HG03378 (cell line): Measurements from ENCODE around the gene PYGO2.
"Not testable (repeated sequence)": the region's sequence is repeated elsewhere in the genome, so short reads cannot be mapped to it uniquely, and the experiment has no call there.

ENCODE experiments used
- ATAC-seq: cut with Tn5 transposase; IDR thresholded peaks from one replicate; pipeline ENCODE4 v1.9.1; 2021; ENCODE audit warnings: mild to moderate bottlenecking, moderate library complexity; ENCODE audit not compliant: unreplicated experiment

PYGO2 gene

DNA sequence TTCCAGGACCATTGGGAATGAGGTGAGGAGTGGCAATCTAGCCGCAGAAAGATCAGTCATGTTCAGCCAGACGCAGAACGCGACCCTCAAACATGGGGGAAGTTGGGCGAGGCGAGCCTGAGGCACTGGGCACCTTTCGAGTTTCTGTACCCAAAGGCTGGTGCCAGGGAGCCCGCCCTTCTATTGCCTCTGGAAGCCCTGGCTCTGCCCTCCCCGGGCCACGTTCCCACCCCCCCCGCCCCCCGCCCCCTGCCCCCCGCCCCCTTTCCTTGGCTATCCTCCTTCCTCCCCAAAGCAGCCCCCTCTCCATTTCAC is 38.8 kb upstream of the PYGO2 start:
- ATAC-seq = no peak

DNA sequence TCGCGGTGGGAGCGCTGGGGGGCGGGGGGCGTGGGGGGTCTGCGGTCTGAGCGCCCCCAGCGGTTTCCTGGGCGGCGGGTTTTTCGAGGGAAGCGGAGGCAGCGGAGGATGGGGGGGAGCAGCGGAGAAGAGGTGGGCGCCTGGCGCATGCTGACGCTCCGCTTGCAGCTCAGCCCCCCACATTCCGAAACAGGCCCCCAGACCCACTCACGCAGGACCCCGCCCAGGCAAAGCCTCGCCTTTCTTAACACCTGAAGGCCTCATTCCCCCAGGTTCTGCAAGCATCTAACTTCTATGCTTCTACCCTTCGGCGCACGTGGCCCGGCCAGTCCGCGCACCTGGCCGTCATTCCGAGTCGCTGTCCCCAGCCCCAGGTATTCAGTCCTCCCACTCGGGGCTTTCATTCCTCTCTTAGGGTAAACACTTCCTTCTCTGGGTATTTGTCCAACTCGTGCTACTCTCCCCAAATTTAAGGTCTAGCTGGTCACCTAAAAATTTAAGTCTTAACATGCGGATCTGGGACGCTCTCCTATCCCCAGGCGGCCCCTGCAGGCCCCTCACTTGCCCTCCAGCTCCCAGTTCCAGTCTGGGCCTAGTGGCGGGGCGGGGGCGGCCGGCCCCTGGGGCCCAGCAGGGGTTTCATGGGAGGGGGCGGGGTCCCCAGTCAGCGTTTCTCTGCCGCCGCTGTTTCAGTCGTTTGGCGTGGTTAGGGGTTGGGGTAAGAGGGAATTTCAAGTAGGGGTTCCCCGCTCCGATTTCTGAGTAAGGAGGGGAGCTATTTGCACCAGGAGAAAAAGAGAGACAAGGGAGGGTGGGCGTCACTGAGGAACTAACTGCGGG is 38.2 kb upstream of the PYGO2 start:
- no peak for ATAC-seq

GRCh38 chr1:154998818-154999570 is 37.4 kb upstream of the PYGO2 start:
- ATAC-seq = no peak

- ATAC-seq = no peak
Measured at GRCh38 chr1:154998201-154998780, 36.7 kb upstream of the PYGO2 start.

GRCh38 chr1:154996966-154997701 is 35.6 kb upstream of the PYGO2 start:
- no peak for ATAC-seq

GRCh38 chr1:154995301-154995983 is 33.9 kb upstream of the PYGO2 start:
- ATAC-seq = not testable (repeated sequence)

- ATAC-seq = no peak
Measured at GRCh38 chr1:154994591-154994990, 33.0 kb upstream of the PYGO2 start.

GRCh38 chr1:154994269-154994587 is 32.6 kb upstream of the PYGO2 start:
- no peak for ATAC-seq

DNA sequence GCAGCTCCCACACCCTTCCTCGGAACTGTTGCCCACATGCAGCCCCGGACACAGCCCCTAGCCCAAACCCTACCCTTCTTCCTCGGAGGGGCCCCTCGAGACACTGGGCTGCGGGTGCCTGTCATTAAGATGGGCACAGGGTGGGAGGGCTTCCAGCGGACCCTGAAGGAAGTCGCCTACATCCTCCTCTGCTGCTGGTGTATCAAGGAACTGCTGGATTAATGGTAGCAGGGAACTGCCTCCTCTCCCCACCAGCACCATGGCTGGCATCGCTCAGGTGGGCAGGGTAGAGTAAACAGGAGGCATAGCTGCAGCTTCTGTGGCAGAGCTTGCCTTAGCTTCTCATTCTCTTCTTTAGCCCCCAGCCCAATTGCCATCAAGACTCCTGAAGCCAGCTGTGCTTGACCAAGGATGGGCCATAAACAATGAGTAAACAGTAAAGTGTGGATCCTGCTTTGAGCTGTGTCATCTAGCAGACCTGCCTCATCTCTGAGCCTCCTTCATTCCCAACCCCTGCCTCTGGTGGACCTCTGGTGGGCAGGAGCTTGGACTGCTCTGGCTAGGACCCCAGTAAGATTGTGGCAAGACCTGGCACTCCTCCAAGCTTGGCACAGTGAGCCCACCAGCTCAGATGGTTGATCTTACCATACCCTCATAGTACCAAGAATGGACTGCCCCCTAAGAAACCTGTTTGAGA is 32.1 kb upstream of the PYGO2 start, which contains the start of gene LENEP:
Gene LENEP (plus strand): TSS at position 15 of the 697 bp plus-strand sequence. CDS start 22 bp downstream, at position 37.
- no peak for ATAC-seq

DNA sequence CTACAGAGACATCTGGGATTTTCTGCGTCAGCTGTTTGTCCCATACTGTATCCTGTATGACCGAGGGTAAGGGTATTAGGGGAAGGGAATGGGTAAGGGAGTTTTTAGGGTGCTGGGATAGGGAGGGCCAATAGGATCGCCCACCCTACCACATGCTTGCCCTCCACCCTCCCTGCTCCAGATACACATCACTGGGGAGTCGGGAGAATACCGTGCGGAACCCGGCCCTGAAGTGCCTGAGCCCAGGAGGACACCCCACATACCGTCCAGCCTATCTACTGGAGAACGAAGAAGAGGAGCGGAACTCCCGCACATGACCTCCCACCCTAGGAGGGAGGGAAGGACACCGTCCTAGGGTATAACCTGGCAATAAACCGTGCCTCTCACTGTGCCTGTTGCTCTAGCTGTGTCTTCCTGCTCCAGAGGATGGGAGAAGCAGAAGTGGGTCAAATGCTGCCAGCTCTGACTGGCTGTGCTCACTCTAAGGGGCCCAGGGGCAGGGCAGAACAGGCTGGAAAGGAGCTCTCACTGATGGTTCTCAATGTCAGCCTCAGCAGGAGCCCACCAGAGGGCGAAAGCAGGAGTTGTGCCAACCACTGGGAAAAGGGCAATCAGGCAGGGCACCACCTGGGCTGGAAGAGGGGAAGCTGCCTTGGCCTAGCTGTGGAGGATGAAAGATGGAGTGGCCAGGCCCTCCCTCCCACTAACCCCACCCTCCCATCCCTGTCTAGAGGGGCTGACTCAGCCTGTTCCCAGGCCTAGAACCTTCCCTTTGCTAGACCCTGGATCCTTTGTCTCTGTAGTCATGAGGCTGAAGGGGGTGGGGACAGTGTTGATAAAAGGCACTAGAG is 31.4 kb upstream of the PYGO2 start:
- no peak for ATAC-seq

GRCh38 chr1:154990276-154990675 is 28.7 kb upstream of the PYGO2 start:
- no peak for ATAC-seq

DNA sequence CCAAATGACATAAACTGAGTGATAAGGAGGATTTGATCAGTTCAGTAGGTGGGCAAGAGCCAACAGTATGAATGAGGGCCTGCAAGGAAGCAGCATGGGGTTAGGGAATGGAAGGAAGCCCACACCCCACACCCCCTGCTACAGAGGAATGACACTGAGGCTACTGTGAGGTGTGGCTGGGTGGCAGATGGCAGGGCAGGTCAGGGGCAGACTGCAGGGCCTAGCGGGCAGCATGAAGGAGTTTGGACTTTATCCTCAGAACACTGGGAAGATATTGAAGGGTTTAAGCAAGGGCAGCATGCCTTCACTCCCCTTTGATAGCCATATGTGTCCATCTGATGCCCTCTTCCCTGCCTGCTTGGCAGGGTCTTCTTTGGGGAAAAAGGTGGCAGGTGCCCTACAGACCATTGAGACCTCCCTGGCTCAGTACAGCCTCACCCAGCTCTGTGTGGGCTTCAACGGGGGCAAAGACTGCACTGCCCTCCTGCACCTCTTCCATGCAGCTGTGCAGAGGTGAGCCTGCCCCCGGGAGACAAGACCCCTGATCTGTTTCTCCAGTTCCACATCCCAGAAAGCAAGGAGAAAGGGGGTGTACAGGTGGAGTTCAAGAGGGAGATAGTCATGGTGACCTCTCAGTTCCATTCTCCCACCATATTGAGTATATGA is 27.7 kb upstream of the PYGO2 start:
- no peak for ATAC-seq

DNA sequence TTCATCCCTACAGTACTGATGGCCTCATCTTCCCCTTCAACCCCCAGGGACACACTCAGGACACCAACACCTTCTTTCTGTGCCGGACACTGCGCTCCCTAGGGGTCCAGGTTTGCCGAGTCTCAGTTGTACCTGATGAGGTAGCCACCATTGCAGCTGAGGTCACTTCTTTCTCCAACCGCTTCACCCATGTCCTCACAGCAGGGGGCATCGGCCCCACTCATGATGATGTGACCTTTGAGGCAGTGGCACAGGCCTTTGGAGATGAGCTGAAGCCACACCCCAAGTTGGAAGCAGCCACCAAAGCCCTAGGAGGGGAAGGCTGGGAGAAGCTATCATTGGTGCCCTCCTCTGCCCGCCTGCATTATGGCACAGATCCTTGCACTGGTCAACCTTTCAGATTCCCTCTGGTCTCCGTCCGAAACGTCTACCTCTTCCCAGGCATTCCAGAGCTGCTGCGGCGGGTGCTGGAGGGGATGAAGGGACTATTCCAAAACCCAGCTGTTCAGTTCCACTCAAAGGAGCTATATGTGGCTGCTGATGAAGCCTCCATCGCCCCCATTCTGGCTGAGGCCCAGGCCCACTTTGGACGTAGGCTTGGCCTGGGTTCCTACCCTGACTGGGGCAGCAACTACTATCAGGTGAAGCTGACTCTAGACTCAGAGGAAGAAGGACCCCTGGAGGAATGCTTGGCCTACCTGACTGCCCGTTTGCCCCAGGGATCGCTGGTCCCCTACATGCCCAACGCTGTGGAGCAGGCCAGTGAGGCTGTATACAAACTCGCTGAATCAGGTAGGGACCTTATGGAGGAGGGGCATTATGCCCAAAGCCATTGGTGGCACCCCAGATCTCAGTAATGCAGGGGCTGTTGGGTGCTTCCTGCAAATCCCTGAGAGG is 26.7 kb upstream of the PYGO2 start:
- no peak for ATAC-seq

DNA sequence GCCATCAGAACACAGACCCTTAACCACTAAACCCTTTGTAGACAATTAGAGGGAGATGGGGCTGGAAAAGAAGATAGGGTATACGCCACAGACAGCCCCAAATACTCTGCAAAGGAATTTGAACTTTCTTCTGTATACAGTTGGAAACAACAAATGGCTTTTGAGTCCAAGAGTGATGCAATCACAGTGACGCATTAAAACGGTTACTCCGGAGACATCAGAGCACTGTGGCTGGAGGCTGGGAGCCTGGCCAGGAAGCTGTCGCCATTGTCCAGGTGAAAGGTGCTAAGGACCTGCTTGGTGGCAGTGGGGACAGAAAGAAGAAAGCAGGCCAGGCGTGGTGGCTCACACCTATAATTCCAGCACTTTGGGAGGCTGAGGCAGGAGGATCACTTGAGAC is 25.7 kb upstream of the PYGO2 start:
- no peak for ATAC-seq

GRCh38 chr1:154986736-154987135 is 25.2 kb upstream of the PYGO2 start:
- not testable (repeated sequence) for ATAC-seq

- ATAC-seq = no peak
Measured at GRCh38 chr1:154983776-154984466, 22.3 kb upstream of the PYGO2 start.
